NK-92 (cell line): ENCODE data around the gene ZCWPW1.
"Not testable (repeated sequence)": the region's sequence is repeated elsewhere in the genome, so short reads cannot be mapped to it uniquely, and the experiment has no call there.

Experiments
- DNase-seq: peaks from one replicate; lab custom pipeline; 2025; ENCODE audit not compliant: unreplicated experiment; lab: John Stamatoyannopoulos, UW

The ZCWPW1 gene

DNA sequence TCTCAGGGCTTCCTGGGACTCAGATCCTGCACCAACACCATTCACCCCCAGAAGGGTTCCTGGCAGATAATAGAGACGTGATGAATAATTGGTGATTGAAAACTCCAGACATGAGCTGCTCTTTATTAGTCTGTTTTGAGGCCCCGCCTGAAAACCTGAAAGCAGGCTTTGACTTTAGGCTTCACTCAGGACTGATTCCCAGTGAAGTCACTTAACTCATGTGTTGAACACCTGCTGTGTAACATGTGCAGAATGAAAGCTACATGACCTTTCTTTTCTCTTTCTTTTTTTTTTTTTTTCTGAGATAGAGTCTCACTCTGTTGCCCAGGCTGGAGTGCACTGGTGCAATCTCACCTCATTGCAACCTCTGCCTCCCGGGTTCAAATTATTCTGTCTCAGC is 26.7 kb upstream of the ZCWPW1 start:
- no peak for DNase-seq

DNA sequence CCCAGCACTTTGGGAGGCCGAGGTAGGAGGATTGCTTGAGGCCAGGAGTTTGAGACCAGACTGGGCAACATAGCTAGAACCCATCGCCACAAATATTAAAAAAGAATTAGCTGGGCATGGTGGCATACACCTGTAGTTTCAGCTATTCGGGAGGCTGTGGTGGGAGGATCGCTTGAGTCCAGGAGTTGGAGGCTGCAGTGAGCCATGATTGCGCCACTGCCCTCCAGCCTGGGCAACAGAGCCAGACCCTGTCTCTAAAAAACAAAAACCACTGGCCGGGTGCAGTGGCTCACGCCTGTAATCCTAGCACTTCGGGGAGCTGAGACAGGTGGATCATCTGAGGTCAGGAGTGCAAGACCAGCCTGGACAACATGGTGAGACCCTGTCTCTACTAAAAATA is 25.4 kb upstream of the ZCWPW1 start:
- DNase-seq, result not testable (repeated sequence)

DNA sequence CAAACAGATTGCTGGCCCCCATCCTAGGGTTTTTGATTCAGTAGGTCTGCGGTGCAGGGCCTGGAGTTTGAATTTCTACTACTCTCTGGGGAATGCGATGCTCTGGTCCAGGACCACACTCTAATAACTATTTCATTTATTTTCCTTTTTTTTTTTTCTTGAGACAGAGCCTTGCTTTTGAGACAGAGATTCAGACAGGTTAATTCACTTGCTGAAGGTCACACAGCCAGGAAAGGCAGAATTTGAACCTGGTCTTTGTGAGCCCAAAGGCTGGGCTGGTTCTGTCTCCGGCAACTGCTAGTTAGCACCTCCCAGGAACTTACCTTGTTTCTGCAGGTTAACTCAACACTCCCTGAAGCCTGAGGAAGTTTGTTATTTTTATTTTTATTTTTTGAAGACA is 24.0 kb upstream of the ZCWPW1 start:
- DNase-seq, result no peak

DNA sequence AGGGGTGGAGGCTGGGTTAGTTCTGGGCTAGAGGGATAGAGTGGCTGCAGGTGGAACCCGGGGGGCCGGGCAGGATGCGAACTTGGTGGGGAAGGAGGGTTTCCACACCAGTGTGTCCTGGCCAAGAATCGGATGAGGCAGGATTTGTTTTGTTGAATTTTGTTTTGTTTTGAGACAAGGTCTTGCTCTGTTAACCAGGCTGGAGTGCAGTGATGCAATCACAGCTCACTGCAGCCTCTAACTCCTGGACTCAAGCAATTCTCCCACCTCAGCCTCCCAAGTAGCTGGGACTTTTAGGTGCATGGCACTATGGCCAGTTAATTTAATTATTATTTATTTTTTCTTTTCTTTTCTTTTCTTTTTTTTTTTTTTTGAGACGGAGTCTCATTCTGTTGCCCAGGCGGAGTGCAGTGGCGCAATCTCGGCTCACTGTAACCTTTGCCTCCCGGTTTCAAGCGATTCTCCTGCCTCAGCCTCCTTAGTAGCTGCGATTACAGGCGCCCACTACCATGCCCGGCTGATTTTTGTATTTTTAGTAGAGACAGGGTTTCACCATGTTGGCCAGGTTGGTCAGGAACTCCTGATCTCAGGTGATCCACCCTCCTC is 20.8 kb upstream of the ZCWPW1 start:
- DNase-seq, result no peak

DNA sequence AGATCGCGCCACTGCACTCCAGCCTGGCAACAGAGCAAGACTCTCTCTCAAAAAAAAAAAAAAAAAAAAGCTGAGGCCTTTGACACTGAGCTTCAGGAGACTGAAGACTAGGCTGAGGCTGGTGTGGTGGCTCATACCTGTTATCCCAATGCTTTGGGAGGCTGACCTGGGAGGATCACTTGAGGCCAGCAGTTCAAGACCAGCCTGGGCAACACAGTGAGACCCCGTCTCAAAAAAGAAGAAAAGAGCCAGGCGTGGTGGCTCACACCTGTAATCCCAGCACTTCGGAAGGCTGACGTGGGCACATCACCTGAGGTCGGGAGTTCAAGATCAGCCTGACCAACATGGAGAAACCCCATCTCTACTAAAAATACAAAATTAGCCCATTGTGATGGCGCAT is 18.9 kb upstream of the ZCWPW1 start:
- not testable (repeated sequence) for DNase-seq

DNA sequence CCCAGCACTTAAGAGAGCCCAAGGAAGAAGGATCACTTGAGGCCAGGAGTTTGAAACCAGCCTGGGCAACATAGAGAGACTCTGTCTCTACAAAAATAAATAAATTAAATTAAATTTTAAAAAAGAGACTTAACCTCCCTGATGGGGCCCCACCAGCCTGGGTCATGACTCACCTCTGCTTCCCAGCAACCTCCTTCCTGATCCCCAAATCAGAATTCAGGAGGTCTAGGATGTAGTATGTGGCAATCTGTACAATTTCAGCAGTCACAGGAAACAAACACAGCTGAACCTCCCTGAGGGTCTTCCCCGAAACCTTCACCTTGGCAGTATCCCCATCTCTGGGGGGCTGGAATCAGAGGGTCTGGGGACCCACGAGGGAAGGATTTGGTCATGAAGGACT is 17.5 kb upstream of the ZCWPW1 start:
- no peak for DNase-seq

DNA sequence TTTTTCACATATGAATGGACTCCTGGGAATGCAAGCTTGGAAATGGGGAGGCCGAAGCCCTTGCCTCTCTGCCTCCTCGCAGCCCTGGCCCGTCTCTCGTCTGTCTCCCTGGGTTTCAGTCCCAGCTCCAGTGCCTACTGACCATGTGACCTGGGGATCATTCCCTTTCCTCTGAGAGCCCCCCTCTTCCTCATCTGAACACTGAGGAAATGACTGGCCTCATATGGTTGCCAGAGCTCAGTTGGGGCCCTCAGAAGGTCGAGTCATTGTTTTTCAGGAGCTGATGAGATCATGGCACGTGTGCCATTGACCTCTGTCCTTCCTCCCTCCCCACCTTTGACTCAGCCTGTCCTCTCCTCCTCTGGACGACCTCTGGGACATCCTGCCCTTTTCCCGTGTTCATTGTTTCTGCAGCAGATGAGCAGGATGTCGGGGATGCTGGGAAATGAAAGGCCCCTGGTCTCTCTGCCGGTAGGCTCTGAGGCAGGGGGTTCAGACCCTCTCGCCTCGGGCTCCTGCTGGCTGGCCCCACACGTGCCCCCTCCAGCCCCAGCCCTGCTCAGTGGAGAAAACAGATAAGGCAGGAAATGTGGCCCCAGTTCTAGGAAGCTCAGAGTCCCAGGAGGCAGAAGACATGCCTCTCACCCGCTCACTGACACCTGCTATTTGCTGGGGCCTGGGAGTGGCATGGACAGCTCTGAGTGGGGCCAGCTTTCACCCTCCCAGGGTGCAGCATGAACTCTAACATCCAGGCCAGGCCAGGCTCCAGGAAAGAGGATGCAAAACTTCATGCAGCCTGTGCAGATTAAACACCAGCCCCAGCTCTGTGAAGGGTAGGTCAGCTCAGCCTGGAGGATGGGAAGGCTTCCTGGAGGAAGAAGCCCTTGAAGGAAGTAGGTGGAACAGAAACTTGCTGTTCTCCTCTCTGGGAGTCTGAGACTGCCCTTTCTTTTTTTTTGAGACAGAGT is 16.1 kb upstream of the ZCWPW1 start:
- DNase-seq, result no peak

DNA sequence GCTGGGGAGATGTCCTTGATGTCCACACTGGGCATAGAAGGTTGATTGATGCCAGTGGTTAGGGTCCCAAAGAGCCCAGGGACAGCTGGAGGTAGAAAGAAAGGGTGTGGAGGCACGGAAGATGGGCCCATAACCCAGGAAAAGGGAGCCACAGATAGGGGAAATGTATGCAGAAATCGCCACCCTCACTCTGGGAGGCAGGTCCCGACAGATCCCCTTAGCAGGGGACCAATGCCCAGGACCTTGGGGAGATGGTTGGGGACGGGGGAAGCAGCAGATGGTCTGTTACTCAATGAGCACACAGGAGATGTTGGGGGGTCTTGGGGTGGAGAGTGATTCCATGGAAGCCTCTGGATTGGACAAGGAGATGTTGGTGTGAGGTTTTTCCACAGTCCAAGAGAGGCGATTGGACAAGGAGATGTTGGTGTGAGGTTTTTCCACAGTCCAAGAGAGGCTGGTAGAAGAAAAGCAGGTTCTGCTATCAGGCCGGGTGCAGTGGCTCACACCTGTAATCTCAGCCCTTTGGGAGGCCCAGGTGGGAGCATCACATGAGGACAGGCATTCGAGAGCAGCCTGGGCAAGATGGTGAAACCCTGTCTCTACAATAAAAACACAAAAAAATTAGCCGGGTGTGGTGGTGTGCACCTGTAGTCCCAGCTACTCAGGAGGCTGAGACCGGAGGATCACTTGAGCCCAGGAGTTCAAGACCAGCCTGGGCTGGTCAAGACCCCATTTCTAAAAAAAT is 14.8 kb upstream of the ZCWPW1 start:
- DNase-seq, result no peak

DNA sequence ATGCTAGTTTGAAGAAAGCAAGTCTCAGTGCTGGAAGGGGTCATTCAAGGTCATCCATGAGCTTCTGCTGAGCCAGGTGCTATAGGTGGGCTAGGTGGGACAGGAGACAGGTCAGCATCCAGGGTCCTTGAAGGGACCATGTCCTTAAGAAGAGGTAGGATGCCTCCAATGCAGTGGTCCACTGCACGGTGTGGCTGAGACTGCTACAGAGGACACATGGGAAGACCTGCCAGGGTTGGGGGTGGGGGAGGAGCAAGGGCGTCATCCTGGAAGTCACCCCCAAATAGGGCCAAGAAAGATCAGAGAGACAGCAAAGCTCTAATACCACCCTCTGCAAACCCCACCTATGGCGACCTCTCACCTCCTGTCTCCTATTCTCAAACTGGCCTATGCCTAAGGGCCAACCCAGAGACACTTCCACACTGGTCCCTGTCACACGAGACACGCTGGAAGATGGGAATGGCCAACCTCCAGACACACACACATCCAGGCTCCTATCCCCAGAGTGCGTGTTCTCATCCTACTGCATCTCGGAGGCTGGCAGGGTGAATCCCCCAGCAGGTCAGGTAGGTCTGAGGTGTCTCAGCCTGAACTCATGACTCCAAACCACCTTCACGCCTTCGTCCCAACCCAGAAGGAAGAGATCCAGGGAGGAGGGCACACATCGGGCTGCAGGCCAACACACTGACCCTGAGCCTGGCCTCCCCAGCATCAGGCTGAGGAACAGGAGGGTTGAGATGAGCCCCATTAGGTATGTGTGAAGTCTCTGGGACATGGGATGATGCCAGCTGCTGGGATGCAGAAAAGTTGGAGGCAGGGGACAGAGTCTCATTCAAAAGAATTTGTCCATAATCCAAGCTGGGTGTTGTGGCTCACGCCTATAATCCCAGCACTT is 13.4 kb upstream of the ZCWPW1 start:
- no peak for DNase-seq

DNA sequence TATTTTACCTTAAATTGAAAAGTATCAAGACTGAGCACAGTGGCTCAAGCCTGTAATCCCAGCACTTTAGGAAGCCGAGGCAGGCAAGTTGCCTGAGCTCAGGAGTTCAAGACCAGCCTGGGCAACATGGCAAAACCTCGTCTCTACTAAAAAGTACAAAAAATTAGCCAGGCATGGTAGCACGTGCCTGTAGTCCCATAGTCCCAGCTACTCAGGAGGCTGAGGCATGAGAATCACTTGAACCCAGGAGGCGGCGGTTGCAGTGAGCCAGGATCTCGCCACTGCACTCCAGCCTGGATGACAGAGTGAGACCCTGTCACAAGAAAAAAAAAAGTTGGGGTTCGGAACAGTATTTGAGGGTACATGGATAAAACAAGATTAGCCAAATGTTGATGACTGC is 10.7 kb upstream of the ZCWPW1 start:
- not testable (repeated sequence) for DNase-seq

DNA sequence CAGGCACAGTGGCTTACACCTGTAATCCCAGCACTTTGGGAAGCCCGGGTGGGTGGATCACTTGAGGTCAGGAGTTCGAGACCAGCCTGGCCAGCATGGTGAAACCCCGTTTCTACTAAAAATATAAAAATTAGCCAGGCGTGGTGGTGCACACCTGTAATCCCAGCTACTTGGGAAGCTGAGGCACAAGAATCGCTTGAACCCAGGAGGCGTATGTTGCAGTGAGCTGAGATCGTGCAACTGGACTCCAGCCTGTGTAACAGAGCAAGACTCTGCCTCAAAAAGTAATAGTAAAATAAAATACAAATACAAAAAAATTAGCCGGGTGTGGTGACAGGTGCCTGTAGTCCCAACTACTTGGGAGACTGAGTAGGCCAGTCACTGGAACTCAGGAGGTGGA is 10.2 kb upstream of the ZCWPW1 start:
- DNase-seq, result not testable (repeated sequence)

DNA sequence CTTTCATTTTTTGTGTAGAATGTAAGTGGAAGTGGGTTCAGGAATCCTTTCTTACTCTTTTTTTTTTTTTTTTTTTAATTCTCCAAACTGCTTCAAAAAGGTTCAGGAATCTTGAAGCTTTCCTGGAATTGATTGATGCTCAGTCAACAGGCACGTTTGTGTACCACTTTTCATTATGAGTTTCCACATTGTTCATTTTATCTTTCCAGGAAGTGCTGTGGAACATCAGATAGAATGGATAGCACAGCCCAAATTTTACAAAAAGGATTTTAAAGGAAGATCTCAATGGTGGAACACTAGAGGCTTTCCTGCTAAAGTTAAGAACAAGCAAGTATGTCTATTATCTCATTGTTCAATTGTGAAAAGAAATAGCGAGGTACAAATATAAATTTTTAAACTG is 9.7 kb upstream of the ZCWPW1 start:
- DNase-seq, result no peak

DNA sequence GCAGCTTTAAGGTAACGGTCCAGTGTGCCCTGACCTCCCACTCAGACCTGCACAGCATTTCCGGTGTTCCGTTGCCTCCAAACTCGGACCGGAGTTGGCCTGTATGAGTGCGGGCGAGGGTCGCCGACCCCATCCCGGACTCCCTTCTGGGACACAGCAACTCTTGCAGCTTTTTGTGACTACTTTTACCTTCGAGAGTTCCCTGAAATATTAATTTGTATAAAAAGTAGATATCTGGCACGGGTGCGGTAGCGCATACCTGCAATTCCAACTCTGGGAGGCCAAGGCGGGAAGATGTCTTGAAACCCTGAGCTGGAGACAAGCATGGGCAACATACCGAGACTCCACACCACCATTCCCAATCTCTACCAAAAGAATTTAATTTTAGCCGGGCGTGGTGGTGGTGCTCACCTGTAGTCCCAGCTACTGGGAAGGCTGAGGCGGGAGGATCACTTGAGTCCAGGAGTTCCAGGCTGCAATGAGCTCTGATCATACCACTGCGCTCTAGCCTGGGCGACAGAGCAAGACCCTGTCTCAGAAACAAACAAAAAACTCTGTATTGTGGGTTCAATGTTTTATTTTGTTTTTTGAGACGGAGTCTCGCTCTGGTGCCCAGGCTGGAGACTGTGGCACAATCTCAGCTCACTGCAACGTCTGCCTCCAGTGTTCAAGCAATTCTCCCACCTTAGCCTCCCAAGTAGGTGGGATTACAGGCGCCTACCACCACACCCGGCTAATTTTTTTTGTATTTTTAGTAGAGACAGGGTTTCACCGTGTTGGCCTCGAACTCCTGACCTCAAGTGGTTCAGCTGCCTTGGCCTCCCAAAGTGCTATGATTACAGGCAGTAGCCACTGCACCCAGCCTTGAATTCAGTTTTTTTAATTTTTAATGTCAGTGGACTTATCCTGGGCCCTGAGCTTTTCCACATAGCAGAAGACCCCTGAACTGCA is 8.9 kb upstream of the ZCWPW1 start:
- DNase-seq, result no peak

DNA sequence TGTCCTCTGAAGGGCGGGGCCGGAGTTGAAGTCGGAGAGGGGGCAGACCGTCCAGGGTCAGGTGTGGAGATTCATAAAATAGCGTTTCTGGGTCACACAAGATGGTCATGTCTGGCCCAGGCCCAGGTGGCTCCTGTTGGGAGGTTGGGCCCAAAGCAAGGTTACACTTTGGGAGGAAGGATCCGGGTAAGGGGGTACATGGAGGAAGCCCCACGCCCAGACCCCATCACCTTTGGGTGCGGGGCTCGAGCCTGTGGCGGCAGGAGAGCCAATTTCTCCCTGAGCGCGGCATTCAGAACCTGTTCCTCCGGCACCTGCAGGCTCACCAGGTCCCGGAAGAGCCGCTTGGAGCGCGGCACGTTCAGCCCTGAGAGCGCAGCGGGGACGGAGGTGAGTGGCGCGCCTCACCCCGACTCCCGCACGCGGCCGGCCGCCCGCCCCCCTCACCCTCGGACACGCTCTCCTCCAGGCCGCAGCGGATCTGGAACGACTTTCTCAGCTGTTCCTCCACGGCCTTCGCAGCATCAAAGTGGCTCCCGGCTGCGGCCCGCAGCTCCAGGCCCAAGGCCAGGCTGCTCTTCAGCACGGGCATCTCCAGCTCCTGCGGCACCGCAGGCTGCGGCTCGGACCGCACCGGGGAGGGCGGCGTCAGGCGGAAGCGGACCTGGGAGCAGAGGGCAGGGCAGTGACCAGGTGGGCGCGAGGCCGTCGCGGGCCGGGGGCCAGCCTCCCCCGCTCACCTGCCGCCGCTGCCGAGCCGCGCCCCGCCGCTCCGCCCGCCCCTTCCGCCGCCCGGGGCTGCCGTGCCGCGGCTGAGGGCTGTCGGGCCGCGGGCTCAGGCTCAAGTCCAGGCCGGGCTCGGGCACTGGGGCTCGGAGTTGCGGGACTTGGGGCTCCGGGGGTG is 7.2 kb upstream of the ZCWPW1 start:
- no peak for DNase-seq

DNA sequence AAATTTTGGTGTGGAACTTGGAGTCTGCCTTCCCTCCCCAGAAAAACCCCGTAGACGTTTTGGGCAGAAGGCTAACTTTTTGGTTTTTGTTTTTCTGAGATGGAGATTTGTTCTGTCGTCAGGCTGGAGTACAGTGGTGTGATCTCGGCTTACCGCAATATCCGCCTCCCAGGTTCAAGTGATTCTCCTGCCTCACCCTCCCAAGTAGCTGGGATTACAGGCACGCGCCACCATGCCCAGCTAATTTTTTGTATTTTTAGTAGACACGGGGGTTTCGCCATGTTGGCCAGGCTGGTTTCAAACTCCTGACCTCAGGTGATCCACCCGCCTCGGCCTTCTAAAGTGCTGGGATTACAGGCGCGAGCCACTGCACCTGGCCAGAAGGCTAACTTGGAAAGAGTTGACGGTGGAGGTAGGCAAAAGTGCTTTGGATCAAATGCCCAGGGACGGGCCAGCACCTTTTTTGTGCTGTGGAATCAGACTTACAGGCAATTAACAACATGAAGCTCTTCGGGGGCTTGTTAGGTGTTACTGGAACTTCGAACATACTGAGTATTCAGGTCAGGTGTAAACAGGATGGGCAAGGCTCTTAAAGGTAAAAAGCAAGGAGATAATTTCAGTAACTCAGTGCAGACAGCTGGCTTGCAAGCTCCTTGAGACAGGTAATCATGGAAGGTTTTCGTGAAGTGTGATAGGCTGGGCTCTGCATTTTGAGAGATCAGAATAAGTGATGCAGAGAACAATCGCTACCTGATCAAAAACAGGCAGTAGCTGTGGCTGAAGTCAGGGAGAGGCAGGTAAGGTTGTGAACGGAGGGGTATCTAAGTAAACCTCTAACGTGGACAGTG is 6.0 kb upstream of the ZCWPW1 start:
- no peak for DNase-seq

DNA sequence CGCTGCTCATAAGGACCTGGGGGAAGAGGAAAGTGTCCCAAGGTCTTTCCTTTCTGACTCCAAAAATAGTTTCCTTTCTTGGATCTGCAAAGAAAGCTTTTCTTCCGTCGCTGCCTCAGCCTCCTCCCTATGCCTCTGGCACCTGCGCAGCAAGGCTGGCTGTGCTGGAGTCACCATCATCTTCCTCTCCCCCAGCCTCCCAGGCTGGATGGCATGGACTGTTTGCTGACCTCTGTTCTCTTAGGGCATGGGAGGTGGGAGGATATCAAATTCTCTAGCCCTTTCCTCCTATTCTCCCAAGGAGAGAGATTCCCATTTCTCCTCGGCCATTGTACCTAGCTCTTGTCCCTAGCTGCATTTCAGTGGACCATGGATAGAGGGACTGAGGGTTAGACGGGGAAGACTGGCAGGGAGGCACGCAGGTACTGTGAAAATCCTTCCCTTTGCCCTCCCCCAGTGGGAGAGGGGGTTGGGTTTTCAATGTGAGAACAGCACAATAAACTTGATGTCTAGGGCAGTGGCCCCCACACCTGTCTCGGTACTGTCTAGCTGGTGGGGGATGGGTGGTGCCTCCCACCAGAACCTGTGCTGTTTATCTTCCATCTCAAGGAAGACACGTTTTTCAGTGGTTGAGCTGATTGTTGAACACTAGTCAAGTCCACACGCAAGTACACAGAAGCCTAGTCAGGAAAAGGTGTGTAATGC is 5.2 kb upstream of the ZCWPW1 start:
- DNase-seq, result no peak

DNA sequence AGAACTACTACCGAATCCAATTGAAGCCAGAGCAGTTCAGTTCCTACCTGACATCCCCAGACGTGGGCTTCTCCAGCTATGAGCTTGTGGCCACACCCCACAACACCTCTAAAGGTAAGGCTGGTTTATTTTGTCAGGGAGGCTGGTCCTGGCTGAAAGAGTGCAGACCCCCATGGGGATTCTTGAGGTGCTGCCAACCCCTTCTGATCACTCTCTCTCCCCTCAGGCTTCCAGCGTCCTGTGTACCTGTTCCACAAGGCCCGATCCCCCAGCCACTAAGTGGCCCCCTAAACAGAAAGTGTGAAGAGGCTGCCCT is 4.7 kb upstream of the ZCWPW1 start:
- DNase-seq, result no peak
